CD4-positive, alpha-beta T cell treated with Interleukin-2 at 100 ng/mL for 4 hours (primary cell): ENCODE data around the gene SNTG2.
"Not testable (repeated sequence)": the region's sequence is repeated elsewhere in the genome, so short reads cannot be mapped to it uniquely, and the experiment has no call there.

Source experiments
- DNase-seq: peaks from one replicate; pipeline ENCODE4 v3.0.0-alpha.2; 2020; ENCODE audit warnings: low spot score

The SNTG2 gene

GRCh38 chr2:1378456-1379150, 428.0 kb downstream of the SNTG2 start:
- DNase-seq = no peak

DNA sequence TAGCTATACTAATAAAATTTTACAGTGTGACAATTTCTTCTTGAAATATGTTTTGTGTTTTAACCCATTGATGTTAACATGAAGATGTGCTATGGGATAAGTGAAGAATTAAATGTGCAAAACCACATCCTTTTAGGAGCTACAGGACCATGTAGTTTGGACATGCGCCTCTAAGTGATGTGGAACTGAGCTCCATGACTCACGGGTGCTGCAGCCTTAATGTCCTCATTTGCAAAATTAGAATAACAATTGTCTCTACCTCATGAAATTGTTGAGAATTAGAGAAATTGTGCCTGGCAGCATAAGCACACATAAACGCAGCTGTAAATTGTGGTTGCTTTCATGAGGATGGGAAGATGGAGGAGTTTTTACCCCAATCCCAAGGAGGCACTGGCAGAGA, 431.0 kb downstream of the SNTG2 start:
- DNase-seq = no peak

GRCh38 chr2:1387954-1388725, 437.5 kb downstream of the SNTG2 start:
- DNase-seq = not testable (repeated sequence)

DNA sequence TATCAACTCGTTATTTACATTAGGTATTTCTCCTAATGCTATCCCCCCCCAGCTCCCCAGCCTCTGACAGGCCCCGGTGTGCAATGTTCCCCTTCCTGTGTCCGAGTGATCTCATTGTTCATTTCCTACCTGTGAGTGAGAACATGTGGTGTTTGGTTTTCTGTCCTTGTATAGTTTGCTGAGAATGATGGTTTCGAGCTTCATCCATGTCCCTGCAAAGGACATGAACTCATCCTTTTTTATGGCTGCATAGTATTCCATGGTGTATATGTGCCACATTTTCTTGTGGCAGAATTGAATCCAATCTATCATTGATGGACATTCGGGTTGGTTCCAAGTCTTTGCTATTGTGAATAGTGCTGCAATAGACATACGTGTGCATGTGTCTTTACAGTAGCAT, 439.5 kb downstream of the SNTG2 start:
- not testable (repeated sequence) for DNase-seq

DNA sequence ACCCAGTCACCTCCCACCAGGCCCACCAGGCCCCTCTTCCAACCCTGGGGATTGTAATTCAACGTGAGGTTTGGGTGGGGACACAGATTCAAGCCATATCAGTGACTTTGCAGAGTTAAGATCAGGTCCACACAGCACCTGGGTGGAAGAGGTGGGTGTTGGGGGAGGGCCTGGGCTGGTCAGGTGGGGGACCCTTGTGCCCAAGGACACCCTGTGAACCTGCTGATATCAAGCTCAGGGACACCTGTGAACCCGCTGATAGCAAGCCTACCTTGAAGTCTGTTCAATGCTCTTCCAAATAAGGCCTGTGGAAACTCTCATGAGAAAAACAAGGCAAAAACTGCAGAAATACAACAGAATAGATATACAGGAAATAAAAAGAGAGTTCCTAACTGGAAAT, 442.7 kb downstream of the SNTG2 start:
- DNase-seq = no peak

GRCh38 chr2:1394709-1395408, 444.2 kb downstream of the SNTG2 start:
- no peak for DNase-seq

DNA sequence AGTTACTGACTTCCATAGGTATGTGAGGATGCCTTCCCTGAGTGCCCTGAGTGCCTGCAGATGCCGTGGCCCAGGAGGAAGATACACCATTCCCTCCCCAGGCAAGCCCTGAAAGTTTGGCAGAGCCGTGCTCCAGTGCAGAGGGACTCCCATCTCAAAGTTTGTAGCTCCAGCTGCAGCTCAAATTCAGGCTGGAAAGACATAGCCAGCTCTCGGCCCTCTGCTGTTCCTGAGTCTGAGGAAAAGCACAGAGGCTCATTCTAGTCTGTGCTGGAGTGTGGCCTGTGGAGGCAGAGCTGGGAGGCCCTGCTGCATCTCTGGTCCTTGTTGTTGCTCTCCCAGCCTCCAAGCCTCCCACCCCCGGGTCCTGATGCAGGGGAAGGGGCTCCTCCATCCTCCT, 446.7 kb downstream of the SNTG2 start:
- DNase-seq = no peak

DNA sequence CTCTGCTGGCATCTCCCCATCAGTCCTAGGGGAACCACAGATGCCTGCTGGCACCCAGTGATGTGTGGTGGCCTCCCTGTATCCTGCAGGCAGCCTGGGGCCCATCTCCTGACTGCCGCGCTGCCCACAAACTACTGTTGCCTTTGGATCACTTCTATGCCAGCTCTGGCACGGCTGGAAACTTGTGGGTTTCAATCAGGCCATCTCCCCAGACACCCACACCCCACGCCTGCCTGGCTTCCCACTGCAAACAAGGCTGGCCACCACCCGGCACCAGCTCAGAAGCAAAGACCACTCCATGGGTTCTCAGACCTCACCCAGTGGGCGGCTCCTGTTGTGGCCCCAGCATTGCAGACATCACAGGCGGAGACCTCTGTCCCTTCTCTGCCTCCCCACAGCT, 447.5 kb downstream of the SNTG2 start:
- no peak for DNase-seq

DNA sequence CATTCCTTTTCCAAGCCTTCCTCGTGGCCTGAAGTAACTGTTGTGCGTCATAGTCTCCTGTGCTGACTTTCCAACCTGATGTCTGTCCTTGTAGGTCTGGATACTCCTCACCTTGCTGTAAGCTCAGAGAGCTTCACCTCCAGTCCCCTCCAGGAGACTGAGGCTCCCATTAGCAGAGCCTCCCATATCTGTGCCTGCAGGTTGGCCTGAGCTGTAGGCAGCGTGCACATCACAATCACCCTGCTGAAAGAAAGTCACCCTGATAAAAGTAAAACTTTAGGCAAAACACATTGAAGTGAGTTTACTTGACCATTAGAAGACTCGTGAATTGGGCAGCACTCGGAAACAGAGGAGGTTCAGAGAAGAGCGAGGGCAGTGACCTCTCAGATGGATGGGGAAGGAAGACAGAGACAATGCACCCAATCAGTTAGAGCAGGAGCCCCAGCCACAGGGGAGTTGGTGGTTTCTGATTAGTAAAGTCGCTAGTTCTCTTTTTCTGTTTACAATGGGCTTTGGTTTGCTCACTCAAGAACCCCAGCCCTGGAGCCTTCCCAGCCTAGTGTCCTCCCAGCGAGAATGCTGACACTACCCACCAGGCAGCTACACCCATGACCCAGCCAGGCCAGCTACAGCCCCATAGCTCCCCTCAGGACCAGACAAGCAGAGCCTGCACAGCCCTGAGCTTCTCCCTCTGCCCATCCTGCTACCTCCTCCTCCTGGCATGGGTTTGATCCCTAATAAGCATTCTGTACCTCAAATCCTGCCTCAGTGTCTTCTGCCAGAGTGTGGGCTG, 450.5 kb downstream of the SNTG2 start:
- DNase-seq = no peak

DNA sequence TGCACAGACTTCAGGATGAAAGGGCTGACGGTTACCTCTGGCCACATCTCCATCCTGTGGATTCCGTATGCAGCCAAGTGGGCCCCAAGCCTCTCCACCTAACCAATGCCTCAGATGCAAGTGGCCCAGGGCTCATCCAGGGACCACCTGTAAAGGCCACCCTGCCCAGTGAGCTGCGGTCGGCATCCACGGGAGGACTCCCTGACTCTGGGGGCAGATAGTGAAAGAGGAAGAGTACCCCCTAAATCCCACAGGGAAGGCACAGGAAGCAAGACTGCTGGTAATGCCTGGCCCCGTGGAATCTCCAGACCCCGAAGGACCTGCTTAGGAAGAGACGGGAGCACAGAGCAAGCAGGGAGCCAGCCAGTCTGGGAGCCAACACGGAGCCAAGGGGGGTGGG, 451.4 kb downstream of the SNTG2 start:
- no peak for DNase-seq

GRCh38 chr2:1403565-1403964, 452.9 kb downstream of the SNTG2 start:
- DNase-seq = no peak

DNA sequence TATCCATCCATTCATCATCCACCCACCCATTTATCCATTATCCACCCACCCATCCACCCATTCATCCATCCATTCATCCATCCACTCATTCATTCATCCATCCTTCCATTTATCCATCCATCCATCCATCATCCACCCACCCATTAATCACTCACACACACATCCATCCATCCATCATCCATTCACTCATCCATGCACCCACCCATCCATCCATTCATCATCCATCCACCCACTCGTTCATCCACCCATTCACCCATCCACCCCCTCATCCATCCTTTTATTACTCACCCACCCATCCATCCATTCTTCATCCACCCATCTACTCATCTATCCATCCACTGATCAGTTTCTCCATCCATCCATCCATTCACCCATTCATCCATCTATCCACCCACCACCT, 454.5 kb downstream of the SNTG2 start:
- no peak for DNase-seq

DNA sequence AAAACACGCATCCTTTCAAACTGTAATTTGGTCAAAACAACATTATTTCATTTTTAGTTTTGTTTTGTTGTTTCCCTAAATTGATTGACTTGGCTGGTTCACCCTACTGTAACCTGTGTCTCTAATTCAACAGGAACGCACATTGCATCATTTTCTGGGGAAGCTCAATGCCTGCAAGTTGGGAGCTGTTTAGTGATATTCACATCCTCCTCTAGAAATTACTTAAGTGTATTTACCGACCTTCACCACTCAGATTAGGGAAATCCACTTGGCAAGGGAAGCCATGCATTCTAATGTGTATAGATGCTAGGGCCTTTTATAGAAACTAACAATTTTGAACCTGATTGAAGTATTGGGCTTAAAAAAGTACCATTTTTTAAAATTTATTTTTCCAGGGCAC, 455.3 kb downstream of the SNTG2 start:
- no peak for DNase-seq

DNA sequence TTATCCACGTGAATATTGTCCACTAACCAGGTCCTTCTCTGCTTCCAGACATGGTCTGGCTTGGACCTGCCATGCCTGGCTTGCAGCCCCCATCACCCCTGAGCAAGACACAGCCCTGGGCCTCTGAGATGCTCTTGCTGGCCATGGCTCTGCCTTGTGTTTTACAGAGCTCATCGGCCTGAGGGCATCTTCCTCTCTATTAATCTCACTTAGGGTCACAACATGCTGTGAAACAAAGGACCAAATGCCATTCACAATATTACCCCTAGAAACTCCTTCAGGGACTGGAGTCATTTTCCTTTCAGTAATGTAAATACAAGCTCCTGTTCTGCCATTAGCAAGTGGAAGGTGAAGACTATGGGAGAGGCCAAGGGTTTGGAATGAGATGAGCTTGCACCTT, 455.8 kb downstream of the SNTG2 start:
- no peak for DNase-seq

DNA sequence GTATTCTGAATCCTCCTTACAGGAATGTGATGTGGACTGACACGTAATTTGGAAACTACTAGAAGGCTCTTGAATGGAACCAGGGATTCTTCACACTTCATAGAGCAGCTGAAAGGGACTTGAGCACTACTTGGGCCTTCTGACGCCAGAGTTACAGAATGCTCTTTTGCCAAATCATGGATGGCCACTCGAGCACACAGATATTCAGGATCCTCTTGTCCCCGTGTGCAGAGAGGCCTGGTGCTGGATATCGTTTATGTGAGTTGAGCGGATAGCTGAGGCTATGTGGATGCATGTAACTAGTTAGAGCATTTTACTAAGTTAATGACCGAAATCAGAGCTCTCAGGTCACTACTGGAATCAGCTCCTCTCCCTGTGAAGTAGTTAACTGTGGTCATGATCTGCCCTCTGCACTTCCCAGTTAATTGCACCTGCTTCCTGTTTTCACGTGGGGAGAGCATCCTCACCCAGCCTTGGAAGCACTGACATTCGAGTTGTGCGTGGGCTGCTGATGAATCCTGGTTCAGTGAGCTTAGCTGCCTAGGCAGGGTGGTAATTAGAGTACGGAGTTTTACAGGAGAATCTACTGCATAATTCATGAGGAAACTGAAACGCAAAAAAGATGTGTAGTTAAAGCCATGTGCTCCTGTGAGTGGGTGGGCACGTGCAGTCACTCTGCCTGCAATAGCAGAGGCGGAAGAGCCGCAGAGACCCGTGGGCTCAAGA, 457.5 kb downstream of the SNTG2 start:
- DNase-seq = no peak

DNA sequence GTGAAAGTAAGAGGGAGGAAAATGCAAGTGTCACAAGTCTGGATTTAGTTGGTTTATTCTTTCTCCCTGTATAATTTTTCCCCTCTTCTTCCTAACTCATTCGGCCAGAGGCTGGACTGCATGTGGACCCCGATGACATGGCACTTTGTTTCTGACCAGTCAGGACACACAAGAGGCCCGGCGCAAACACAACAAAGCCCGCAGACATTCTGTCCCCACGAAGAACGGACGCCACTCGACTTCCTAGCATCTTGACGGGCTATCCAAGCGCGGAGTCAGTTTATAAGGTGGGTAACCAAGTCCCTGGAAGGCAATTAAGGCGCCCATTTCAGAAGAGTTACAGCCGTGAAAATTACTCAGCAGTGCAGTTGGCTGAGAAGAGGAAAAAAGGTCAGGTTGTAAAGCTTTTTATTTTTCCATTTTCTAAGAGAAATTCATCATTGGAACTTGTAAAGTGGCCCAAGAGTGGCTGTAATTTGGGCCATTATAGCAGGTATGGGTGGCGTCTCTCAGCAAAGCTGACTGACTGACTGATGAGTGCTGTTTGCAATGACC, 462.6 kb downstream of the SNTG2 start, which contains the start of gene TPO:
TSS of gene TPO (plus strand) at position 308 of the 555 bp plus-strand sequence. CDS start 946 bp downstream, outside the sequence.
- no peak for DNase-seq

- DNase-seq = no peak
Observed at GRCh38 chr2:1414121-1414520, 463.5 kb downstream of the SNTG2 start.

DNA sequence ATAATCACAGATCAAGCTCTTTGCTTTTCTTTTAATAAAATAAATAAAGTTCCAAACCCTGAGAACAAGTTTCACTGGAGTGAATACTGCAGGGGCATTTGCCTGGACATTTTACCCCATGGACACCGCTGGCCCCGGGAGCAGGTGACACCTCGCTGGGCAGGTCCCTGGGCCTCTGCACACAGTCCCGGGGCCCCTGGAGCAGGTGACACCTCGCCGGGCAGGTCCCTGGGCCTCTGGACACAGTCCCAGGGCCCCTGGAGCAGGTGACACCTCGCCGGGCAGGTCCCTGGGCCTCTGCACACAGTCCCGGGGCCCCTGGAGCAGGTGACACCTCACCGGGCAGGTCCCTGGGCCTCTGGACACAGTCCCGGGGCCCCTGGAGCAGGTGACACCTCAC, 464.3 kb downstream of the SNTG2 start:
- DNase-seq = not testable (repeated sequence)

DNA sequence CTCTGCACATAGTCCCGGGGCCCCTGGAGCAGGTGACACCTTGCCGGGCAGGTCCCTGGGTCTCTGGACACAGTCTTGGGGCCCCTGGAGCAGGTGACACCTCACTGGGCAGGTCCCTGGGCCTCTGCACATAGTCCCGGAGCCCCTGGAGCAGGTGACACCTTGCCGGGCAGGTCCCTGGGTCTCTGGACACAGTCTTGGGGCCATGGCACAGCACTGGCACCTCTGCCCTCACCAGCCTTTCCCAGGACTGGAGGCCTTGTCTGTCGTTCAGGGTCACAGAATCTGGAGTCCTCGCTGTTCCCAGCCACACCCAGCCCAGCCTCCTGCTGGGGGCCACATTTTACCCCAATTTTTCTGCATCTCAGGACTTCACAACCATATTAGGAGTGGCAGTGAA, 464.9 kb downstream of the SNTG2 start:
- no peak for DNase-seq
